ENCODE results near the gene ZBTB45. TPM values are rescaled to one million over a fixed set of nuclear protein-coding genes. Genes with fewer than 3 reads are reported as not detected.
"Not testable (repeated sequence)": the region's sequence is repeated elsewhere in the genome, so short reads cannot be mapped to it uniquely, and the experiment has no call there.

Gene ZBTB45
- total RNA-seq, 1 donor from 2014 or later = 20.2 TPM

GRCh38 chr19:58543826-58544590 is 24.4 kb upstream of the ZBTB45 start, which contains the start of gene TRIM28:
Gene TRIM28, plus strand, starts transcription at chr19:58544064. Its CDS starts 694 bp downstream, at chr19:58544758.
- TF ChIP-seq CTCF (conservative IDR thresholded peaks at IDR 0.05) = no peak
- DNase-seq (ENCODE audit: extremely low spot score, unreplicated experiment) = peak; percentile 100
- peak within 1 kb of the TSS; percentile 93 for H3K4me3 Mint-ChIP-seq
- peaks cover 19% of the 10 kb centered on the region for H3K36me3 Mint-ChIP-seq
- no peaks in the 10 kb centered on the region for H3K9me3 Mint-ChIP-seq
- H3K27ac Mint-ChIP-seq = peak within 1 kb of the TSS; percentile 99
- peaks cover 21% of the 10 kb centered on the region for H3K4me1 Mint-ChIP-seq (ENCODE audit: unreplicated experiment)
- H3K27me3 Mint-ChIP-seq = peaks cover 18% of the 10 kb centered on the region

- Mint-ChIP-seq H3K4me1 (ENCODE audit: unreplicated experiment) (peaks cover 25% of the 10 kb centered on the region), H3K36me3 (peaks cover 15% of the 10 kb centered on the region), H3K27ac (peak overlapping the region; percentile 72), H3K27me3 (peaks cover 21% of the 10 kb centered on the region)
- not testable (repeated sequence) for H3K4me3 Mint-ChIP-seq; DNase-seq (ENCODE audit: extremely low spot score, unreplicated experiment); H3K9me3 Mint-ChIP-seq
Measured at GRCh38 chr19:58542641-58543372, 23.2 kb upstream of the ZBTB45 start.

GRCh38 chr19:58539169-58539559 is 19.6 kb upstream of the ZBTB45 start:
- H3K27ac Mint-ChIP-seq = peak overlapping the region; percentile 67
- H3K36me3 Mint-ChIP-seq; DNase-seq (ENCODE audit: extremely low spot score, unreplicated experiment); H3K9me3 Mint-ChIP-seq: not testable (repeated sequence)
- H3K4me1 Mint-ChIP-seq (ENCODE audit: unreplicated experiment) = peaks cover 11% of the 10 kb centered on the region
- peaks cover 21% of the 10 kb centered on the region for H3K27me3 Mint-ChIP-seq
- H3K4me3 Mint-ChIP-seq = peak overlapping the region; percentile 80

DNA sequence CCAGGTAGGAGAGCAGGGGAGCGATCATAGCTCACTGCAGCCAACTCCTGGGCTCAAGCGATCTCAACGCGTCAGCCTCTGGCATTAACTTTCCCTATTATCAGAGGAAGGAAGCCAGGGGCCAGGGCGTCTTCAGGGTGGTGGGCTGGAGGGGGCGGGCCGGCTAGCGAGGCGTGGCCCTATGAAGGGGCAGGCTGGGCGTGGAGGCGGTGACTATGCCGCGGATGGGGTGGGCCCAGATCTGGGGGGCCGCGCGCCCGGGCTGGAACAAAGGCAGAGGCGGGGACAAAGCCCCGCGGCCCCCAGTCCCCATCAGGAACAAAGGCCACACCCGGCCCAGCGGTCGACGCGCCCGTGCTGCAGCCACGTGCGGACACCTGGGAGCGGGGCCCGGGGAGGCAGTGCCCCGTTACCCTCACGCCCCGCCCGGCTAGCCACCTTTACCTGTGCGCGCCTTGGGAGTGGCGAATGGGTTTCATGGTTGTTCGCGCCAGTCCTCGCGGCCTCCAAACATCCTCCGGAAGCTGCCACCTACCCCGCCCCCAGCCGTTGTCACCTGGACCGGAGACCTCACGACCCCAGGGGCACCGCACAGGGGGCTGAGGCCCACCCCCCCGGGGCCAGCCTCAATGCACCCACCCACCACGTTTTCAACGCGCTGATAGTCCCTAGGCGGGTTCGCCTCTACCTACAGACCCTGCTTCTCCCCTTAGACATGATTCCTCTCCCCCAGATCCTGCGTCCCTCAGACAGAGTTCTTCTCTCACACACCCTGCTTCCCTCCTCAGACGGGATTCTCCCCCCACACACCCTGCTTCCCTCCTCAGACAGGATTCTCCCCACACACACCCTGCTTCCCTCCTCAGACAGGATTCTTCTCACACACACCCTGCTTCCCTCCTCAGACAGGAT is 18.9 kb upstream of the ZBTB45 start:
- DNase-seq (ENCODE audit: extremely low spot score, unreplicated experiment) = peak; percentile 89
- Mint-ChIP-seq H3K4me3 (peak overlapping the region; percentile 83), H3K4me1 (ENCODE audit: unreplicated experiment) (peaks cover 6% of the 10 kb centered on the region), H3K36me3 (no peaks in the 10 kb centered on the region), H3K9me3 (no peaks in the 10 kb centered on the region), H3K27ac (peak overlapping the region; percentile 79), H3K27me3 (peaks cover 16% of the 10 kb centered on the region)
- no peak for TF ChIP-seq CTCF (conservative IDR thresholded peaks at IDR 0.05)

- Mint-ChIP-seq H3K4me3 (no peak overlapping the region), H3K36me3 (no peaks in the 10 kb centered on the region), H3K4me1 (ENCODE audit: unreplicated experiment) (peaks cover 4% of the 10 kb centered on the region), H3K9me3 (no peaks in the 10 kb centered on the region), H3K27me3 (peaks cover 11% of the 10 kb centered on the region), H3K27ac (peak overlapping the region; percentile 79)
- TF ChIP-seq CTCF (conservative IDR thresholded peaks at IDR 0.05) = no peak
- no peak for DNase-seq (ENCODE audit: extremely low spot score, unreplicated experiment)
Measured at GRCh38 chr19:58536852-58537798, 17.5 kb upstream of the ZBTB45 start.

Data from type B pancreatic cell (in vitro differentiated cells).